Osteoblast (primary cell): ENCODE measurements around the gene DGKI. TPM values are rescaled to one million over a fixed set of nuclear protein-coding genes. Genes with fewer than 3 reads are reported as not detected.
A peak's percentile ranks its signal among the peaks of the same experiment; 100 is the strongest.

Source experiments
- DNase-seq: peaks from one replicate; pipeline ENCODE4 v3.0.0; 2011; ENCODE audit warnings: low spot score, mixed read lengths; ENCODE audit not compliant: insufficient read length; ENCODE audit errors: missing footprints
- H2AFZ ChIP-seq: 2 replicates; pipeline ENCODE4 v1.6.0; 2011; ENCODE audit warnings: mild to moderate bottlenecking, low read length
- H3K27ac ChIP-seq: 2 replicates; pipeline ENCODE4 v1.5.1; 2011; ENCODE audit warnings: mild to moderate bottlenecking, low read depth, low read length, moderate library complexity
- H3K27me3 ChIP-seq: 2 replicates; pipeline ENCODE4 v1.6.0; 2012; ENCODE audit warnings: mild to moderate bottlenecking, control low read depth, inconsistent platforms, low read length, moderate library complexity; ENCODE audit not compliant: insufficient read depth
- H3K36me3 ChIP-seq: 2 replicates; pipeline ENCODE4 v1.5.1; 2011; ENCODE audit warnings: mild to moderate bottlenecking, low read length, control low read depth, moderate library complexity; ENCODE audit not compliant: insufficient read depth
- H3K4me1 ChIP-seq: 2 replicates; pipeline ENCODE4 v1.5.1; 2011; ENCODE audit warnings: mild to moderate bottlenecking, low read length, control low read depth, moderate library complexity; ENCODE audit not compliant: insufficient read depth
- H3K4me2 ChIP-seq: 2 replicates; pipeline ENCODE4 v1.6.0; 2011; ENCODE audit warnings: mild to moderate bottlenecking, low read length; ENCODE audit not compliant: insufficient read depth
- H3K4me3 ChIP-seq: fragments of 200-600 bp; sonication (generic); 3 replicates; pipeline ENCODE4 v1.5.1; 2012; ENCODE audit warnings: mild to moderate bottlenecking, low read length, inconsistent platforms; ENCODE audit not compliant: insufficient read depth
- H3K79me2 ChIP-seq: 2 replicates; pipeline ENCODE4 v1.6.0; 2012; ENCODE audit warnings: mild to moderate bottlenecking, low read length, control low read depth, inconsistent platforms; ENCODE audit not compliant: insufficient read depth
- H3K9me3 ChIP-seq: 2 replicates; pipeline ENCODE4 v1.5.1; 2011; ENCODE audit warnings: low read depth, low read length, control low read depth
- H4K20me1 ChIP-seq: 2 replicates; pipeline ENCODE4 v1.6.0; 2012; ENCODE audit warnings: mild to moderate bottlenecking, low read length, control low read depth; ENCODE audit not compliant: insufficient read depth
- CTCF ChIP-seq: IDR thresholded peaks from 2 replicates; pipeline ENCODE4 v1.5.1; 2011; ENCODE audit warnings: mild to moderate bottlenecking, low read depth, low read length, moderate library complexity; ENCODE audit errors: extremely low read depth
- total RNA-seq: library from RNA; depleted of rRNA; stranded (reverse); fragments of >200 nt; gene quantifications from 2 replicates; pipeline ENCODE4 v1.2.3, GENCODE V29; 2012

DGKI gene
- total RNA-seq, 1 donor, result 19.2 TPM

- no peaks in the 10 kb centered on the region for H4K20me1 ChIP-seq
- no peak overlapping the region for H2AFZ ChIP-seq
- no peaks in the 10 kb centered on the region for H3K27me3 ChIP-seq
- no peaks in the 10 kb centered on the region for H3K36me3 ChIP-seq
- H3K9me3 ChIP-seq, result no peaks in the 10 kb centered on the region
- no peaks in the 10 kb centered on the region for H3K79me2 ChIP-seq
- peak overlapping the region; percentile 75 for H3K27ac ChIP-seq
- peaks cover 32% of the 10 kb centered on the region for H3K4me1 ChIP-seq
- H3K4me2 ChIP-seq, result peak overlapping the region; percentile 37
- no peak for DNase-seq
- H3K4me3 ChIP-seq, result no peak overlapping the region
- TF ChIP-seq CTCF, result no peak
Observed at GRCh38 chr7:137695942-137696341, 150.8 kb downstream of the DGKI start.

- Histone ChIP-seq H3K4me2 (peak overlapping the region; percentile 37), H3K27ac (peak overlapping the region; percentile 75), H4K20me1 (no peaks in the 10 kb centered on the region), H3K9me3 (no peaks in the 10 kb centered on the region), H3K79me2 (no peaks in the 10 kb centered on the region), H3K36me3 (no peaks in the 10 kb centered on the region), H3K4me3 (no peak overlapping the region), H3K27me3 (no peaks in the 10 kb centered on the region), H3K4me1 (peaks cover 32% of the 10 kb centered on the region), H2AFZ (no peak overlapping the region)
- no peak for DNase-seq
- TF ChIP-seq CTCF, result no peak
Observed at GRCh38 chr7:137695494-137695893, 151.3 kb downstream of the DGKI start.

GRCh38 chr7:137694405-137694804 lies 152.4 kb downstream of the DGKI start:
- Histone ChIP-seq H3K27me3 (no peaks in the 10 kb centered on the region), H3K79me2 (no peaks in the 10 kb centered on the region), H3K9me3 (no peaks in the 10 kb centered on the region), H3K4me3 (no peak overlapping the region), H3K4me1 (peaks cover 32% of the 10 kb centered on the region), H4K20me1 (no peaks in the 10 kb centered on the region), H3K27ac (peak overlapping the region; percentile 9), H3K36me3 (no peaks in the 10 kb centered on the region), H2AFZ (no peak overlapping the region), H3K4me2 (no peak overlapping the region)
- no peak for DNase-seq
- no peak for TF ChIP-seq CTCF

- Histone ChIP-seq H4K20me1 (no peaks in the 10 kb centered on the region), H3K4me1 (peaks cover 47% of the 10 kb centered on the region), H3K27me3 (no peaks in the 10 kb centered on the region), H3K4me2 (no peak overlapping the region), H3K79me2 (no peaks in the 10 kb centered on the region), H3K27ac (no peak overlapping the region), H3K9me3 (no peaks in the 10 kb centered on the region), H3K4me3 (no peak overlapping the region), H2AFZ (no peak overlapping the region), H3K36me3 (no peaks in the 10 kb centered on the region)
- TF ChIP-seq CTCF, result no peak
- no peak for DNase-seq
Observed at GRCh38 chr7:137692399-137692798, 154.4 kb downstream of the DGKI start.
